Hippocampal formation (tissue), 2 donors: ENCODE measurements around the gene PSMG1.
"Not testable (repeated sequence)": the region's sequence is repeated elsewhere in the genome, so short reads cannot be mapped to it uniquely, and the experiment has no call there.

ENCODE experiments used
- DNase-seq, 2 donors: peaks; one replicate each; lab custom pipeline; 2025; lab: John Stamatoyannopoulos, UW

PSMG1 gene

GRCh38 chr21:39188521-39189139 is 5.4 kb upstream of the PSMG1 start:
- DNase-seq, result no peak

DNA sequence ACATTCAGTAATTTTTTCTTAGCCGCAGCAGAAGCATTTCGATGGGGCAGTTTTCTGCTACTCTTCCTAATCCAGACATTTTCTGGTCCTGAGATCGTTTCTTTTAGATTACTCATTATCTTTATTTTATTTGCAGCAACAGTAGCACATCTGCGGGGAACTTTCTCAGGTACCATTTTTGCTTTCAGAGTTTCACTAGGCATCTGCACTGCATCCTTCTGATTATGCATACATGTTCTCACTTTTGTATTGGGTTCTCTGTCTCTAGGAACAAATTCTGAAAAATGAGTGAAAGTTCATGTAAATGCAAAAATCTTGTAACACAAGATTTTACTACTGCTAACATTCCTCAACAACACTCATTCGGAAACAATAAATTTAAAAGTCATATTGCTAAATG is 3.9 kb upstream of the PSMG1 start:
- DNase-seq, result no peak

DNA sequence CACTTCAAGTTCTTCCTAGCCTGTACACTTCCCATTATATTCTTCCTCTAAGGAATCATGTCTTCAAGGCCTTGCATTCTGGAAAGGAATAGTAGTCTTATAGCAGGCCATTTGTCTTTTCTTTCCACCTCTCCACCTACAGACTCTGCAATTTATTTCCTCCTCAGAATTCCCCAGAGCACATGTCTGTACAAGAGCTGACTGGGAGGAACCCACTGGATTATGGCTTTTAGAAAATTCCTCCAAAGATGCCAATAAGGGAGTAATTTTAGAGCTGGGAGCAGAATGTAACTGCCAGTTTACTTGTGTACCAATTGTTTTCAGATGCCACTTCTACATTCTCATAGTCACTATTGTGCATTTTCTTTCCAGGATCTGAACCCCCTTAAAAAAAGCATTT is 3.4 kb upstream of the PSMG1 start:
- no peak for DNase-seq

GRCh38 chr21:39185157-39185556 is 1.9 kb upstream of the PSMG1 start:
- DNase-seq, result no peak

- DNase-seq, result no peak
Measured at GRCh38 chr21:39184050-39184980, 1.1 kb upstream of the PSMG1 start.

DNA sequence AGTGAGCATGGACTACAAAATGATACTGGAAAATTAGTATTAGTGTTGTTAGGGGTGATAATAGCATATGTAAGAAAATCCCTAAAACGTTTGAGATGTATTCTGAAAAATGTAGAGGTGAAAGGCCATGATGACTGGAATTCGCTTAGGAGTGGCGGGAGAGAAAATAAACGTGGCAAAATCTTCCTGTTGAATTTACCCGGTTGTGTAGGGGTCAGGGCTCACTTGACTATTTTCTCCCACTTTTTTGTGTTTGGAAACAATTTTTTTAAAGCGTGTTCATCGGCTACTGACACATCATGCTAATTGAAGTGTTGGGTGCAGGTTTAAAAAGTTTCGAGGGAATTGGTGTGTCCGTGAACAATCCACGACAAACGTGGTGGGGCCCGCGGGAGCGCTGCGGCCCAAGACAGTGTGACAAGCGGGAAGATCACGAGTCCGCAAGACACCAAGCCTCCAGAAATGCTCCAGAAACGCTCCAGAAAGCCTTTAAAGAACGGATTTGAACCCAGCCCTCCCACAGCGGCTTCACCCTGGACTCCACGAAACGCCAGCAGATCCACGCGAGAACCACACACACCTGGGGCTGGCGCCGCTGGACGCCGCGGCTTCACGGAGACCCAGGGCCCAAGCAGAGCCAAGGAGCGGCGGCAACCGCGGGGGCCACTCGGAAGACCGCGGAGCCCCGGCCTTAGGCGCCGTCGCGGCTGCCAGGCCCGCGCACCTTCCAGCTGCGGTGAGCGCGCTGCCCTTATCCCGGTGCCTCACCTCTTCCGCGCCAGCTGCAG is 573 bp downstream of the PSMG1 start:
- peak in 1 of 2 donors; percentile 32 for DNase-seq

GRCh38 chr21:39182016-39182415 is 1.2 kb downstream of the PSMG1 start:
- DNase-seq, result no peak

DNA sequence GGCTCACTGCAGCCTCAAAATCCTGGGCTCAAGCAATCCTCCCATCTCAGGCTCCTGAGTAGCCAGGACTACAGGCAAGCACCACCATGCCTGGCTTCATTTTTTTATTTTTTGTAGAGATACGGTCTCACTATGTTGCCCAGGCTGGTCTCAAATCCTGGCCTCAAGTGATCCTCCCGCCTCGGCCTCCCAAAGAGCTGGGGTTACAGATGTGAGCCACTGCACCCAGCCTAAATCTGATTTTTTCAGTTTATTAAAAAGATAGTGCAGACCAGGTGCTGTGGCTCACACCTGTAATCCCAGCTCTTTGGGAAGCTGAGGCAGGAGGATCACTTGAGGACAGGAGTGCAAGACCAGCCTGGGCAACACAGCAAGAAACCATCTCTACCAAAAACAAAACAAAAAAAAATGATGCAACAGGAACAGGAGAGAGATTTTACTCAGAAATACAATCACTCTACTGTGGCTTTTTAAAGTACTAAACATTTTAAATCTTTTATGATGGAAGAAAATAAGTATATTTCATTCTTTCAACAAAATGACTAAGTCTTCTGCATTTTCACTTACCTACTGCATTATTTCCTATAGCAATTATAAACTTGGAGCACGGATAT is 1.9 kb downstream of the PSMG1 start:
- DNase-seq, result no peak

- DNase-seq, result no peak
Measured at GRCh38 chr21:39180429-39181019, 2.7 kb downstream of the PSMG1 start.

GRCh38 chr21:39178421-39178820 is 4.8 kb downstream of the PSMG1 start:
- no peak for DNase-seq

- DNase-seq, result no peak
Measured at GRCh38 chr21:39176271-39176709, 7.0 kb downstream of the PSMG1 start.

GRCh38 chr21:39175665-39176064 is 7.6 kb downstream of the PSMG1 start:
- DNase-seq, result no peak

DNA sequence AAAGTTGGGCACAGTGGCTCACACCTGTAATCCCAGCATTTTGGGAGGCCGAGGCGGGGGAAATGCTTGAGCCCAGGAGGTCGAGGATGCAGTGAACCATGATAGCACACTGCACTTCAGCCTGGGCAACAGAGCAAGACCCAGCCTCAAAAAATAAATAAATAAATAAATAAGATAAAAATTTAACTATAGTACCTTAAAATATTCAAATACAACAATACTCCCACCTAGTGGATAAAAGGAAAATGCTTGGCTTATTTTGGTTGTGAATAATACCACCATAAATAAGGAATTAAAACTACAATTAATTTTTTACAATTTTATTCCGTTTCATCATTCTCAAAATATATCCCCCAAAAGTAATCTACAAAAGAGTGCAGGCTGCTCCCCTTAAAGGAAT is 8.1 kb downstream of the PSMG1 start:
- DNase-seq, result no peak

- no peak for DNase-seq
Measured at GRCh38 chr21:39173716-39174680, 9.3 kb downstream of the PSMG1 start.

DNA sequence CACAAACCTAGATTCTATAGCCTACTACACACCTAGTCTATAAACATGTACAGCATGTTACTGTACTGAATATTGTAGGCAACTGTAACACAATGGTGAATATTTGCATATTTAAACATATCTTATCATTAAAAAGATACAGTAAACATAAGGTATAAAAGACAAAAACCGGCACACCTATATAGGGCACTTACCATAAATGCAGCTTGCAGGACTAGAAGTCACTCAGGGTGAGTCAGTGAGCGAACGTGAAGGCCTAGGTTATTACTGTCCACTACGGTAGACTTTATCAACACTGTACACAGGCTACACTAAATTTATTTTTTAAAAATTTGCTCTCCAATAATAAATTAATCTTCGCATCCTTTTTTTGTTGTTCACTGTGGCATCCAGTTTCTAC is 13.3 kb downstream of the PSMG1 start:
- DNase-seq, result no peak

DNA sequence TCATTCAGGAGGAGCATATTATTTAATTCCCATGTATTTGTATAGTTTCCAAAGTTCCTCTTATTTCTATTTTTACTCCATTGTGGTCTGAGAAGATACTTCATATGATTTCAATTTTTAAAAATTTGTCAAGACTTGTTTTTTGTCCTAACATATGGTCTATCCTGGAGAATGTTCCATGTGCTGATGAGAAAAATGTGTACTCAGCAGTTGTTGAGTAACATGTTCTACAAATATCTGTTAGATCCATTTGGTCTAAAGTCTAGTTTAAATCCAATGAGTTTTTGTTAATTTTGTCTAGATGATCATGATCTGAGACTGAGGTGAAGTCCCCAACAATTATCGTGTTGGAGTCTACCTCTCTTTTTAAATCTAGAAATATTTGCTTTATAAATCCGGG is 14.5 kb downstream of the PSMG1 start:
- no peak for DNase-seq

- no peak for DNase-seq
Measured at GRCh38 chr21:39164523-39164922, 18.7 kb downstream of the PSMG1 start.

GRCh38 chr21:39161064-39161463 is 22.2 kb downstream of the PSMG1 start:
- no peak for DNase-seq

GRCh38 chr21:39159342-39160063 is 23.7 kb downstream of the PSMG1 start:
- no peak for DNase-seq

- DNase-seq, result not testable (repeated sequence)
Measured at GRCh38 chr21:39157241-39157640, 26.0 kb downstream of the PSMG1 start.
